Measurements from ENCODE around the gene MFN2.

DNA sequence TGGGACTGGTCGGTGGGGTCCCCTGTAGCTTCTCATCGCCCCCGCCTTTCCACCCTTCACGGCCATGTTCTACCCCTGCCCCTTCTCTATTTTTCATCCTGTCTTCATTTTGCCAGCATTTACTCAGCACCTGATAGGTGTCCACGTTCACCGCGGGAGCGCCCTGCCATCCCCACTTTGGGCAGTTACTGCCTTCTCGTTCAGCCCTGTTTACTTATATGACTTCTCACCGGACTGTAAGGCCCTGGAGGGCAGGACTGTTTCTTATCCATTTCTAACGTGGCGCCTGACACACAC is 380 bp downstream of the MFN2 start:
- TF ChIP-seq, protein P1, sequence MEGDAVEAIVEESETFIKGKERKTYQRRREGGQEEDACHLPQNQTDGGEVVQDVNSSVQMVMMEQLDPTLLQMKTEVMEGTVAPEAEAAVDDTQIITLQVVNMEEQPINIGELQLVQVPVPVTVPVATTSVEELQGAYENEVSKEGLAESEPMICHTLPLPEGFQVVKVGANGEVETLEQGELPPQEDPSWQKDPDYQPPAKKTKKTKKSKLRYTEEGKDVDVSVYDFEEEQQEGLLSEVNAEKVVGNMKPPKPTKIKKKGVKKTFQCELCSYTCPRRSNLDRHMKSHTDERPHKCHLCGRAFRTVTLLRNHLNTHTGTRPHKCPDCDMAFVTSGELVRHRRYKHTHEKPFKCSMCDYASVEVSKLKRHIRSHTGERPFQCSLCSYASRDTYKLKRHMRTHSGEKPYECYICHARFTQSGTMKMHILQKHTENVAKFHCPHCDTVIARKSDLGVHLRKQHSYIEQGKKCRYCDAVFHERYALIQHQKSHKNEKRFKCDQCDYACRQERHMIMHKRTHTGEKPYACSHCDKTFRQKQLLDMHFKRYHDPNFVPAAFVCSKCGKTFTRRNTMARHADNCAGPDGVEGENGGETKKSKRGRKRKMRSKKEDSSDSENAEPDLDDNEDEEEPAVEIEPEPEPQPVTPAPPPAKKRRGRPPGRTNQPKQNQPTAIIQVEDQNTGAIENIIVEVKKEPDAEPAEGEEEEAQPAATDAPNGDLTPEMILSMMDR (IDR thresholded peaks at IDR 0.05): no peak
- TF ChIP-seq POLR2A (IDR thresholded peaks at IDR 0.05): no peak
